HG03135 (cell line): Measurements from ENCODE around the gene KLHL22.
A peak's percentile ranks its signal among the peaks of the same experiment; 100 is the strongest.
"Not testable (repeated sequence)": the region's sequence is repeated elsewhere in the genome, so short reads cannot be mapped to it uniquely, and the experiment has no call there.

Source experiments
- ATAC-seq: cut with Tn5 transposase; IDR thresholded peaks from one replicate; pipeline ENCODE4 v1.9.1; 2021; ENCODE audit warnings: mild to moderate bottlenecking, moderate library complexity; ENCODE audit not compliant: unreplicated experiment

The KLHL22 gene

GRCh38 chr22:20494978-20495860 is at the start of gene KLHL22:
Gene KLHL22, minus strand, starts transcription at chr22:20495795. Its CDS starts 6,584 bp downstream, at chr22:20489211.
- peak; percentile 12 for ATAC-seq

- not testable (repeated sequence) for ATAC-seq
These were observed 49.7 kb upstream of the KLHL22 start for GRCh38 chr22:20545318-20545634.

GRCh38 chr22:20542736-20543135 is 47.1 kb upstream of the KLHL22 start:
- ATAC-seq: no peak

- ATAC-seq: no peak
These were observed 46.5 kb upstream of the KLHL22 start for GRCh38 chr22:20542055-20542454.

GRCh38 chr22:20538875-20539274 is 43.3 kb upstream of the KLHL22 start:
- ATAC-seq: not testable (repeated sequence)

GRCh38 chr22:20537983-20538382 is 42.4 kb upstream of the KLHL22 start:
- no peak for ATAC-seq

- ATAC-seq: no peak
These were observed 41.7 kb upstream of the KLHL22 start for GRCh38 chr22:20537325-20537756.

GRCh38 chr22:20536590-20537324 is 41.2 kb upstream of the KLHL22 start:
- no peak for ATAC-seq

- no peak for ATAC-seq
These were observed 38.3 kb upstream of the KLHL22 start for GRCh38 chr22:20533879-20534265.

- ATAC-seq: no peak
These were observed 37.7 kb upstream of the KLHL22 start for GRCh38 chr22:20533095-20533878.

- no peak for ATAC-seq
These were observed 36.8 kb upstream of the KLHL22 start for GRCh38 chr22:20532256-20532993.

GRCh38 chr22:20531404-20532201 is 36.0 kb upstream of the KLHL22 start:
- ATAC-seq: no peak

GRCh38 chr22:20531154-20531403 is 35.5 kb upstream of the KLHL22 start:
- ATAC-seq: no peak

- no peak for ATAC-seq
These were observed 35.0 kb upstream of the KLHL22 start for GRCh38 chr22:20530368-20531153.

GRCh38 chr22:20528405-20528978 is 32.9 kb upstream of the KLHL22 start:
- ATAC-seq: no peak

- ATAC-seq: no peak
These were observed 31.2 kb upstream of the KLHL22 start for GRCh38 chr22:20526628-20527355.

GRCh38 chr22:20526305-20526627 is 30.7 kb upstream of the KLHL22 start:
- no peak for ATAC-seq

- ATAC-seq: no peak
These were observed 29.5 kb upstream of the KLHL22 start for GRCh38 chr22:20525048-20525447.
